Stimulated activated CD4-positive, alpha-beta T cell treated with anti-CD3 and anti-CD28 coated beads, Interleukin-15, amount 100 ng/mL, for 48 hours (primary cell): ENCODE results near the gene RAVER2.

Experiments
- DNase-seq, 2 donors: peaks; one replicate each; pipeline ENCODE4 v3.0.0-alpha.2; 2020; ENCODE audit warnings: low read depth in 2 of 2

RAVER2 gene

DNA sequence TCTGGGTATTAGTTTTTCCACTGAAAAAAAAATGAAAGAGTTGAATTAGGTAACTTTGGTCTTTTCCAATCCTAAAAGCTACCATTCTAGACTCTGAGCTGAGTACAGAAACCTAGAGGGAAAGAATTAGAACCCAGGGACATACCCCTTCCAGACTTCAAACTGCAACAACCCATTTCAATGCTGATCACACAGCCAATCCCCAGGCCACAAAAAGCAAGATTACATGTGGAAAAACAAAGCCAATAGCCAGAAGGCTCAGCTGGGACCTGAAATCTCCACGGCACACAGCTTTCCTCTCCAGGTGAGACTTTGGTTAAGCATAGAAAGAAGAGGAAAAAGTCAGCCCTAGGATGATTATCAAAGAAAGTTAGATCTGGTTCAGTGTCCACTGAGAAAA lies 132.7 kb downstream of the RAVER2 start:
- no peak for DNase-seq

DNA sequence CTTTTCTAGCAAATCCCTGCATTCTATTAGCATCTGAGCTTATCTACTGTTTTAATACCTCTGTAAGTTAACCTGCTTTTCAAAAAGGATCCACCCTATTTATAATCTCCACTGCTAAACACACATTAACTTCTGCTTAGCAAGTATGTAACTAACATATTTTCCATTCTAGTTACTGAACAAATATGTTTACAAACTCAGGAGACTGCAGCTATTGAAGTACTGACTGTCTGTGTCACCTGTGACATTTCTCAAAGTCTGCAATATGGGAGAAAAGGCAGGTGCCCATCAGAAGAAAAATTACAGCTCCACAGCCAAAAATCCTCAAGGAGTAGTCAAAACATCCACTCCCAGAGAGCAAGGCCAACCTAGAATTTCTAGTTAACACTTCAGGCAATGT lies 133.2 kb downstream of the RAVER2 start:
- DNase-seq, result no peak

DNA sequence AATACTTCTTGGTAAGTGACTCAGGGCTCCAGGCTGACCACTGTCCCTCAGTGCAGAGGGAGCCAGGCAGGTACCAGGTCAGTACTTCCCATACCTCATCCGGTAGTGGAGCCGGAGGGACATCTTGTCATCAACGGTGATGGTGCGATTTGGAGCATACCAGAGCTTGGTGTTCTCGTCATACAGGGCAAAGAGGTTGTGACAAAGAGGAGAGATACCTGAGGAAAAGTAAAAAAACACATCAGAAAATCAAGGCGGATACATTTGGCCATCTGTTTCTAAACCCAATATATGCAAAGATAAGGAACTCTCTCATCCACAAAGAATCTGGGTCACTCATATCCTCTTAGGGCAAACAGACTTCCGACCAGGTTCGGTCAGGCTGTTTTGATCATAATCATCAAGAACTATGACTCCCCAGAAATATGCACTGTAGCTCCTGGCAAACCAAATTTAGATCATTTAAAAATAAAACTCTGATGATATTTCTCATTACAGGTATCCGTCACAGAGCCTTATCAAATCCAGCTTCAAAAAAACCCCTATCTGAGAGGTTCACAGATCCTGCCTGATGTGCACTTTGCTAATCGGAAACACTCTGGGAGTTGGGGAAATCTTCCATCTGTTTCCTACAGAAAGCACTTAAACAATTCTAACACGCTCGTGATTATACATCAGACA lies 134.2 kb downstream of the RAVER2 start:
- no peak for DNase-seq

DNA sequence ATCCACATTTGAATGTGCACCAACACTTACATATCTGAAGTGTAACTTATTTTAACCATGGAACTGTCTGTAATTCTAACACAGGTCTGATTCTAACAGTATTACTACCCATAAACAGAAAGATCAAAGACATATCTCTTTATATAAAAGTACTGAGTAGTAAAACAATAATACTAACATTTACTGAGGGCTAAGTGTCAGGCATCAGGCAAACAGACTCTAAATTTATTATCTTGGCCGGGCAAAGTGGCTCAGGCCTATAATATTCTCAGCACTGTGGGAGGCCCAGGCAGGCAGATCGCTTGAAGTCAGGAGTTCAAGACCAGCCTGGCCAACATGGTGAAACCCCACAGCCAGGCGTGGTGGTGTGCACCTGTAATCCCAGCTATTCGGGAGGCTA lies 135.6 kb downstream of the RAVER2 start:
- DNase-seq, result no peak

DNA sequence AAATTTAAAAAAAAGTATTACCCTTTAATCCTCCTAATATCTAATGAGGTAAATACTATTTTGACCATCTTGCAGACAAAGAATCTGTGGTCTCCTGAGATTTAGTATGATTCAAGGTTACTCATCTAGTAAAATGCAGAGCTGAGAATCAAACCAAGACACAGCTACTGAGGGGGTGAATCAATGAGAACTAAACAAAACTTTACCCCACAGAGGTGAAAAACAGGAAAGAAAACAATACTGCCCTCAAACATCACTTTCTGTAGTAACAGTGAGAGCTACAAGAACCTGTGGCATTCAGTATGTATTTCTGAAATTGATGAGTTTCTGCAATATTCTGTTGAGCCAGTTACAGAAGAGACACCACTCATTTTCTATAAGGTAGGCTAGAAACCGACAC lies 136.4 kb downstream of the RAVER2 start:
- DNase-seq, result no peak
